Measurements from ENCODE around the gene TNFRSF12A.

The TNFRSF12A gene

DNA sequence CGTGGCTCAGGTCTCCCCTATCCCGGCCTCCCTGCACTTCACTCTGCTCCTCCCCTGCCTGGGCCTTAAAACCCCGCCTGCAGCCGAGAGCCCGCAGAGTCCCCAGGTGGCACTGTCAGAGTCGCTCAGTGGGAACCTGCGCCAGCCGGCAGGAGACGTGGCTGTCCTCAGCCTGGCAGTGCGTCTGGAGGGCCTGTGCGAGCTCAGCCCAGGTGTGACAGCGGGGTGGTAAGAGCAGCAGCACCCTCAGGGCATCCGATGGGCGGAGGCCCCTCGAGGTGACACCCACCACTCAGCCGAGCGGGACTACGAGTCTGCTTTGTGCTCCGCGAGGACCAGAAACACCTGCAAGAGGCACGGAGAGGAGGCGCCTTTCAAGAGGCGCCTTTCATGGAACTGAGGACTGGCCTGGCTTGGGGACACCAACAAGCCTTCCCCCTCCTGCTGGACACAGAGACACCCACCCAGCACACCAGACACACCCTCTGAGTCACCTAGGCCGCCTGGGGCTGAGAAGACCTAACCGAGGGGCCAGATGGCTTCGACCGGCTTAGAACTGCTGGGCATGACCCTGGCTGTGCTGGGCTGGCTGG, 7.2 kb upstream of the TNFRSF12A start, which contains the start of gene CLDN9:
Gene CLDN9, plus strand, starts transcription at position 96 of the 593 bp plus-strand sequence. Its CDS starts 440 bp downstream, at position 536.
- DNase-seq: no peak

DNA sequence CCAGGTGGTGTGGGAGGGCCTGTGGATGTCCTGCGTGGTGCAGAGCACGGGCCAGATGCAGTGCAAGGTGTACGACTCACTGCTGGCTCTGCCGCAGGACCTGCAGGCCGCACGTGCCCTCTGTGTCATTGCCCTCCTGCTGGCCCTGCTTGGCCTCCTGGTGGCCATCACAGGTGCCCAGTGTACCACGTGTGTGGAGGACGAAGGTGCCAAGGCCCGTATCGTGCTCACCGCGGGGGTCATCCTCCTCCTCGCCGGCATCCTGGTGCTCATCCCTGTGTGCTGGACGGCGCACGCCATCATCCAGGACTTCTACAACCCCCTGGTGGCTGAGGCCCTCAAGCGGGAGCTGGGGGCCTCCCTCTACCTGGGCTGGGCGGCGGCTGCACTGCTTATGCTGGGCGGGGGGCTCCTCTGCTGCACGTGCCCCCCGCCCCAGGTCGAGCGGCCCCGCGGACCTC, 6.6 kb upstream of the TNFRSF12A start:
- DNase-seq: no peak

DNA sequence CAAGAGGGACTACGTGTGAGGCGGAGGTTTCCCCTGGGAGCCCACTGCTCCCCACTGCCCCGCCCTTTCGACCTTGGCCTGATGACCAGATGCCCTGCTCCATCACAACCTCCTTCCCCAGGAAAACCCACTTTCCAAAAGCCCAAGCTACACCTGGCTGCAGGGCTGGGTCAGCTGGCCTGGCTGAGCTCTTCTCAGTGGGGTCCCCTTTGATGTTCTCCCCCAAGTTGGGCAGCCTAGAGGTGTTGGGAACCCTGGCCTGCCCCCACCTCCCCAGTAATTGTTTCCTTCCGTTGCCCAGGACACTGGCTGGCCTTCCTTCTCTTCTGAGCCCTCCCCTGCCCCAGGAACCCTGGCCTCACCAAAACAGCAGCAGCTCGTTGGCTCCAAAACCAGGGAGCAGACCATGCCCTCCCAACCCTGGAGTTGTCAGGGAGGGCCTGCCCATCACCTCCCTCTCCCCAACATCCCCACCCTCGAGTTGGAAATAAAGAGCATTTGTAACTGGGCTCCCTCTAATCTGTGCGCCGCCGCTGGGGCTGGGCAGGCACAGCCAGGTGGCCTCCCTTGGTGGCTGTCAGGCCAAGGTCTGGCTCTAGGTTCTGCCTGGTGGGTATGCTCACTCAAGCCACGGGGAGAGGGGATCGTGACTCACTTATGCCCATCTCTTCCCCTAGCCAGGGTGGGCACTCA, 6.0 kb upstream of the TNFRSF12A start:
- no peak for DNase-seq

DNA sequence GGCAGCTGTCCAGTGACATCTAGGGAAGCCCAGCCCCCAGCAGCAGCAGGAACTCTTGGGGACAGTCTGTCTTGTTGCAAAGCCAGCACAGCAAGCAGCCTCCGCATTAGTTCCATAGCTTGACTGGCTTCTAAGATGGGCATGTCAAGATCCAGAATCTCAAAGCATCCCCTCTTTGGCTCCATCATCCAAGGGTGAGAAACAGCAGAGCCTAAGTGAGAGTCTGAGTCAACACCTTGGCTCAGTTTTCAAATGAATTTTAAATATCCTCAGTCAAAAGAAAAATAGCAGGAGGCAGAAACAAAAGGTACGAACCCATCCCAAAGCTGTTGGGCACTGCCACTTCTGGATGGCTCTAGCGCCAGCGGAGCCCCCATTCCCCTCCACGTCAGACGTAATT, 5.2 kb upstream of the TNFRSF12A start:
- no peak for DNase-seq

DNA sequence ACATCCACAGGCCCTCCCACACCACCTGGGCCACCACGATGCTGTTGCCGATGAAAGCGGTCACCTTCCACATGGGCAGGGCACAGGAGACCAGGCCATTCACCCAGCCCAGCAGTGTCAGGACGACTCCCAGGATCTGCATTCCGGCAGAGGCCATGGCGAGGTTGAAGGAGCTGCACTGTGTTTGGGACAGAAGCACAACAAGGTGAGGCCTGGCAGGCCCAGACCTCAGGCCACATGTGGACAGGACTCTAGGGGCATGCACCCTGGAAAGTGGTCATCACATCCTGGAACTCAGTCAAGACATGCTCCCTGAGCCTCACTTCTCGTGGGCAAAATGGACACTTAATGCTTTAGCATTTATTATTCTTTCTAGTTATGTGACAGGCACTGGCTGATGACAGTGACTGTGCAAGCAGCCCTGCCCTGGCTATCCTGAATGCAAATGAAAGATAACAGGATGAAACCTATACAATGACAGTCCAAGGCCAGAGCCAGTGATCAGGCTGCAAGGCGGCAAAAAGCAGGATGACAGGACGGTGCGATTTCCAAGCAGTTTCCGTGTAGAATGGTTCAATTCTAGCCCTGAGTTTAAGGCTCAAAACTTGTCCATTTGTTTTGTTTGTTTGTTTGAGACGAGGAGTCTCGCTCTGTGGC, 4.2 kb upstream of the TNFRSF12A start:
- DNase-seq: no peak

DNA sequence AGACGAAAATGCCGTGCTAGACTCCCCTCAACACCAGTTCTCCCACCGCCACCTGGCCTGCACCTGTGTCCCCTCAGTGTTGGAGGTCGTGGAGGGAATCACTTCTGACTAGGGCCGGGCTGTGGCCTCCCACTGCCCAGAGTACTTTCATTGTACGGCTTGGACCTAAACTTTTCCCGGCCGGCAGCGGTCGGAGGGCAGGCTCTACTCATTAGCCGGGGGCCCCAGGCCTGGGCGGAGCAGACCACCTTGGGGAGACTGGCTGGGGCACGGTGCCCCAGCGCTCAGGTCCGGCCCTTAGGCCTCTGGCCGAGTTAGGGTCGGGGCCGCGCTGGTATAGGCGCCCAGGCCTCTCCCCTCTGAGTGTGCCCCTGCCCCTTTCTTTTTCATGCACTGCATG, 2.8 kb upstream of the TNFRSF12A start:
- no peak for DNase-seq

DNA sequence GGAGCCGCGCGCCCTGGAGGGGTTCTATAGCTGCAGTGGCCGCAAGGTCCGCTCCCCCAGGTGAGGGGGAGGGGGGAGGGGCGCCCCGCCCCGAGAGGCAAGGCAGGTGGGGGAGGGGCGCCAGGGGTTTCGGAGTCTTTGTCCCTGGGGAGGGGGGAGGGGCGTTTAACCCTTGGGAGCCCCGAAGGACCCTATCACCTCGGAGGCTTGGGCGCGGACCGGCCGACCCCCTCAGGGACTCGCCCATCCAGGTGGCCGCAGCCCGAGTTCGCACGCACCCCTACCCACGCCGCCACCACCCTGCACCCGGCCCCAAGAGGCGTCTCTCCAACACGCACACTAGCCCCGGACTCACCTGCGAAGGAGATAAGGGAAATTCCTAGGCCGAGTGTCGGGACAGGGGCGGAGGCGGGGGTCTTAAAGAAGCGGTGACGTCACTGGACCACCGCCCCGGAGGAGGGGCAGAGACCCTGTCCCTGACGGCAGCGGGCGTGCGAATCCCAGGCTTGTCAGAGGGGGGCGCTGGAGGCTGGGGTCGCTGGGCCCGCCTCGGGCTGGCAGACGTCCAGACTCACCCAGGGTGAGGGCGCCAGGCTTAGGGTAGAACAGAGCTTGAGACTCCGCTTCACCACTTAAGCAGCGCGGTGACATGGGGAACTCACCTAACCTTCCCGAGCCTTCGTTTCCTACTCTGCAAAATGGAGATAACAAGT, 2.2 kb upstream of the TNFRSF12A start, which contains the start of gene CLDN6:
Gene CLDN6, minus strand, starts transcription at position 390 of the 713 bp plus-strand sequence. CDS start 2,162 bp downstream, outside the sequence.
- peak; percentile 29 for DNase-seq

DNA sequence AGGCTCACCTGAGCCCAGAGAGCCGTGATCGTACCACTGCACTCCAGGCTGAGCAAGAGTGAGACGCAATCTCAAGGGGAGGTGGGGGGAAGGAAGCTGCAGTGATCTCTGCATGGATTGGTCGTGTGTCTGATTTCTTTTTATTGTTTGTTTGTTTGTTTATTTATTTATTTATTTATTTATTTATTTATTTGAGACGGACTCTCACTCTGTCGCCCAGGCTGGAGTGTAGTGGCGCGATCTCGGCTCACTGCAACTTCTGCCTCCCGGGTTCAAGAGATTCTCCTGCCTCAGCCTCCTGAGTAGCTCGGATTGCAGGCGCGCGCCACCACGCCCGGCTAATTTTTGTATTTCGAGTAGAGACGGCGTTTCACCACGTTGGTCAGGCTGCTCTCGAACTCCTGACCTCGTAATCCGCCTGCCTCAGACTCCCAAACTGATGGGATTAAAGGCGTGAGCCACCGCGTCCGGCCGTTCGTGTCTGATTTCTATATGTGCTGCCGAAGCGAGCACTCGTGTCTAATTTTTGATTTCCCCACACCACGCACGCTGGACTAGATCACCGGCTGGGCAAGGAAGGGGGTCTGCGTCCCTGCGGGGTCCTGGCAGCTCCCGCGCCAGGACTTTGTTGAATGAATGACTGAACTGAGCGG, 448 bp upstream of the TNFRSF12A start:
- no peak for DNase-seq

DNA sequence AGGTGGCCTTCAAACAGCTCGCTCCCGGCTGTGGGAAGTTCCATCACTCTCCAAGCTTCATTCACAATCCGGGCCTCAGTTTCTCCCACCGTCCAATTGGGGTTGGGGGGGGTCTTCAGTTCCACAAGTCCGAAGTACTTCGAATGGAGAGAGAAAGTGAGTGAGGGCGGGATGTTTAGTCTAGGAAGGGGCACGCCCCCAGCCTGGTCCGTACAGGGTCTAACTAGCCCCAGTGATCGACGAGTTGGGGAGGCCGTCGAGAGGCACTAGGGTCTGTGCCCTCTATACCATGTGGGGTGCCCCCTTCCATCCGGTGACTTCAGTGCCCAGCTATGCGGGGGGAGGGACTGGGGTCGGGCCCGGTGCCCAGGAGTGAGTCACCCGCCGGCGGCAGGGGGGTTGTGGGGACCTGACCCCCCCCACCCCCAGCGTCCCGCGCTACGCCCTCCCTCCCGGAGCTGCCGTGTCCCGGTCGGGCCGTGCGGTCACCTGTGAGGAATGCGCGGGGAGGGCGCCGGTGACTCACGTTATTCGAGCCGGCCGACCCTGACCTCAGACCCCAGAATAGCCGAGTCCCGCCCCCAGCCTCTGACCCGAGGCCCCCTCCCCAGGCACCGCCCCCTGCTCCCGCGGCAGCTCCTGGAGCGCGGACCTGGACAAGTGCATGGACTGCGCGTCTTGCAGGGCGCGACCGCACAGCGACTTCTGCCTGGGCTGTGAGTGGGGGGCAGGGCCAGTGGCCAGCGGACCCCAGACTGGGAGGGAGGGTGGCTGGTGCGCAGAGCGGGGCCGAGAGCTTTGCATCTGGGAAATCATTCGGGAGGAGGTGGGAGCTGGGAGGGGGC, 658 bp downstream of the TNFRSF12A start:
- DNase-seq: peak; percentile 71

DNA sequence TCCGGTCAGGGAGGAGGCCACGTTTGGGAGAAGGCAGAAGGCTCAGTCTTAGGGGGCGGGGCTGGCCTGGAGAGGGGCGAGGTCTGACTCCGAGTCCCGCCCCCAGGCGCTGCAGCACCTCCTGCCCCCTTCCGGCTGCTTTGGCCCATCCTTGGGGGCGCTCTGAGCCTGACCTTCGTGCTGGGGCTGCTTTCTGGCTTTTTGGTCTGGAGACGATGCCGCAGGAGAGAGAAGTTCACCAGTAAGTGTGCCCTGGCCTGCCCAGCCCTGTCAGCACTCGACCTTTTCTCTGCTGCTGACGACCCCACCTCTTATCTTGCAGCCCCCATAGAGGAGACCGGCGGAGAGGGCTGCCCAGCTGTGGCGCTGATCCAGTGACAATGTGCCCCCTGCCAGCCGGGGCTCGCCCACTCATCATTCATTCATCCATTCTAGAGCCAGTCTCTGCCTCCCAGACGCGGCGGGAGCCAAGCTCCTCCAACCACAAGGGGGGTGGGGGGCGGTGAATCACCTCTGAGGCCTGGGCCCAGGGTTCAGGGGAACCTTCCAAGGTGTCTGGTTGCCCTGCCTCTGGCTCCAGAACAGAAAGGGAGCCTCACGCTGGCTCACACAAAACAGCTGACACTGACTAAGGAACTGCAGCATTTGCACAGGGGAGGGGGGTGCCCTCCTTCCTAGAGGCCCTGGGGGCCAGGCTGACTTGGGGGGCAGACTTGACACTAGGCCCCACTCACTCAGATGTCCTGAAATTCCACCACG, 1.5 kb downstream of the TNFRSF12A start:
- DNase-seq: peak; percentile 66

DNA sequence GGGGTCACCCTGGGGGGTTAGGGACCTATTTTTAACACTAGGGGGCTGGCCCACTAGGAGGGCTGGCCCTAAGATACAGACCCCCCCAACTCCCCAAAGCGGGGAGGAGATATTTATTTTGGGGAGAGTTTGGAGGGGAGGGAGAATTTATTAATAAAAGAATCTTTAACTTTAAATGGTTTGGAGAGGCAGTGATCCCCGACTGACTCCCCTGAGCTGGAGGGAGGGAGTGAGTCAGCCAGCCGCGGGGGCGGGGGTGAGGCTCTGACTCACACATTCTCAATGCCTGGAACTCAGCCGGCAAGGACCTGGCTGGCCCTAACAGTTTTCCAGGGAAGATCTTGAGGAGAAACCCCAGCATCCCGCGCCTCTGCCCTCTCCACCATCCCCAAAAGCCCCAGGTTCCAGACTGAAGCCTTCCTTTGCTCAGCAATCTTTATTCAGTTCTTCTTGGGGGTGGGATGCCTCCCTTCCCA, 2.1 kb downstream of the TNFRSF12A start:
- peak; percentile 68 for DNase-seq

DNA sequence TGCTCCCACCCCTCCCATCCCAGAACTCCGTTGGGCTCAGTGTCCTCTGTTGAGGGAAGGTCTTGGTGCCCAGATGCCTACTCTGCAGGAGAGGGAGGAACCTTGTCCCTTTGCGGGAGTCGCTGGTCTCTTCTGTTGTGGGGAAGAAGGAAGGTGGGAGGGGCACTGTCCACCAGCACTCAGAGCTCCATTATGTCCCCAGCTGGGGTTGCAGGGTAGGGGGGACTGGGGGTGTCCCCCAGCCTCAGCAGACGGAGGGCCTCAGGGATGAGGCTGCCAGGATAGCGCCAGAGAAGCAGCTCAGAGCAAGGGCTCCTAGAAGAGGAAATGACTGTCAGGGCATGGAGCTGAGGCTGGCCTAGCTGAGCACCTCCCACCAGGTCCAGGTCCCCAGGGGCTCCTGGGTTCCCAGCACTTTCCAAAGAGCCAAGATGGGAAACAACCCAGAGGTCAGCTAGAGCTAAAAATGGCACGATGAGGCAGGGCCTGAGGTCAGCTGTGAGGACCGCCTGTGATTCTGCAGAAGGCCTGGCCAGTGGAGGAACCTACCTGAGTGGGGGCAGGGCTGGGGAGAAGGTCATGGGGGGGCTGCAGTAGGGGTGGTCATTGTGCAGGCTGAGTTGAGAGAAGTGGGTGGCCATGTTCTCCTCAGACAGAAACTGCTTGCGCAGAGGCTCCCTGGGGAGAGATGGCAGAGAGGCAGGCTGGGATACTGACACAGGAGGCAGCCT, 2.7 kb downstream of the TNFRSF12A start:
- no peak for DNase-seq

DNA sequence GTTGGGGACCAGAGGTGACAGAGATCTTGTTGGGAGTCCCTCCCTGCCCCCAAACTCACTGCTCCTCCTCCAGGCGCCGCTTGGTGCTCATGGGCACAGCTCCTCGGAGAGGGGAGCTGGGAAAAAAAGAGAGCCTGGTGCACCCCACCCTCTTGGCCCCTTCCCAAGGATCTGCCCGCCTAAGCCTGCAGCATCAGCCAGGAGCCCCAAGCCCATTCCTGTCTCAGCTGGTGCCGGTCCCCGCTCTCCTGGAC, 3.2 kb downstream of the TNFRSF12A start:
- no peak for DNase-seq

DNA sequence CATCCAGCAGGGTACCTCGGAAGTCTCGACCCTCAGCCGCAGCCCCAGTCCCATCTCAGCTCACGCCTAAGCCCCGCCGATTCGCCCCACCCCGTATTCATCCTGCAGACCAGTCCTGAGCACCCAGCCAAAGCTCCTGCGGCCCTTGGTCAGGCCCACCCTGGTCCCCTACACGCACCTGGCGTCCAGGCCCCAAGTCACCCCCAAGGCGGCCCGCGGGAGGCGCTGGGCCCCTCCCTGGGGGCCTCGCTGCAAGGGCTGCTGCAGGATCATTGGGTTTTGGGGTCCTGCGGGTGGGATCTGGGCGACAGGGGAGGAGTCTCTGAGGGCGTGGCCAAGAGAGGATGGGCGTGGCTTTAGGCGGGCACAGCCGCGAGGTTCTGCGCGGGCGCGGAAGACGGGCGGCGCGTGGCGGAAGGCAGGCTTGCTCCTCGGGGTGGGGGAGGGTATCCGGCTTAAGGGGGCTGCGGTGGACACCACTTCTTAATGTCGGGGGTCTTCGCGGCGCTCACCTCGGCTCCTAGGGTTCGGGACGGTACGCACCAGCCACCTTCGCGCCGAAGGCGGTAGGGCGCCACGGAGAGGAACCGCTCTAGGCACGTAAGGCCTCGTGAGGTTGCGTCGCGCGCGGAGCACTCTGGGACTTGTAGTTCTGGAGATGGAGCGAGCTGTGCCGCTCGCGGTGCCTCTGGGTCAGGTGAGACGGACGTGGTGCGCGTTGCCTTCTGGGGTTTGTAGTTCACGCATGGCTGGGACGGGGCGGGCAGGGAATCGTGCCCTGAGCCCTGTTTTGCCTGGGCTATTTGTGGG, 3.7 kb downstream of the TNFRSF12A start, which contains the start of the genes HCFC1R1 and THOC6:
Gene HCFC1R1, minus strand, starts transcription at position 274 of the 810 bp plus-strand sequence. Its CDS starts 1 bp downstream, at position 273.
Gene THOC6, plus strand, starts transcription at position 367 of the 810 bp plus-strand sequence. Its CDS starts 292 bp downstream, at position 659.
- peak; percentile 96 for DNase-seq

DNA sequence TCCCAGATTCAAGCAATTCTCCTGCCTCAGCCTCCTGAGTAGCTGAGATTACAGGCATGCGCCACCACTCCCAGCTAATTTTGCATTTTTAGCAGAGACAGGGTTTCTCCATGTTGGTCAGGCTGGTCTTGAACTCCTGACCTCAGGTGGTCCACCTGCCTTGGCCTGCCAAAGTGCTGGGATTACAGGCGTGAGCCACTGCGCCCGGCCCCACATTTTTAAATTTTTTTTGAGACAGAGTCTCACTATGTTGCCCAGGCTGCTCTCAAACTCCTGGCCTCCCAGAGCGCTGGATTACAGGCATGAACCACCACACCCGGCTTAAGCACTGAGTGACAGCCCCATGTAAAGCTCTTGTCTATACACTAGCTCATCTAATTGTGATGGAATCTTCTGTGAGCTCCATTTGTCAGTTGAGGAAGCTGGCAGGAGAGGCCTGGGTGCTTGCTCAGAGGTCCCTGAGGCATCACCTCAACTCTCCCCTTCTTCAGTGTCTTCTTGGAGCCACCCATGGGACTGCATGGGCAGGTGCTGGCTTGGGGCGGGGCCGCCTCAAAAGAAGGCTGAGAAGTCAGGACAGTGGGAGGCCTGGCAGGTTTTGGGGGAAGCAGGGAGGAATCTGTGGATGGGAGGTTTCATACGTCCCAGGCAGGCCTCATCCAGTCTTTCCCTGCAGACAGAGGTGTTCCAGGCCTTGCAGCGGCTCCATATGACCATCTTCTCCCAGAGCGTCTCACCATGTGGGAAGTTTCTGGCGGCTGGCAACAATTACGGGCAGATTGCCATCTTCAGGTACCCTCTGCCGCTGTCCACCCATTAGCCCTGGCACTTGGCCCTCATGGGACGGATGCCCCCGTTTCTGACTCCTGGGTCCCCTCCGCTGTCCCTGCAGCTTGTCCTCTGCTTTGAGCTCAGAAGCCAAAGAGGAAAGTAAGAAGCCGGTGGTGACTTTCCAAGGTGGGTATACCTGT, 5.1 kb downstream of the TNFRSF12A start:
- DNase-seq: no peak

DNA sequence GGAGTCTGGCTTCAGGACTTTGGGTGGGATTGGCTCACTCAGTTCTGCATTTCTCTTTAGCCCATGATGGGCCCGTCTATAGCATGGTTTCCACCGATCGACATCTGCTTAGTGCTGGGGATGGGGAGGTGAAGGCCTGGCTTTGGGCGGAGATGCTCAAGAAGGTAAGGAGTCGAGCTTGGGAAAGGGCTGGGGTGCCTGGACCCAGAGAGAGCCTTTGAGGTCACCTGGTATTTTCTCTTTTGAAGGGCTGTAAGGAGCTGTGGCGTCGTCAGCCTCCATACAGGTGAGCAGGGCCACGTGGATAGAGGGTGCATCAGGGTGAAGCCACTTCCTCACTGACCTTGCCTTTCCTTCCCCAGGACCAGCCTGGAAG, 5.8 kb downstream of the TNFRSF12A start:
- no peak for DNase-seq

DNA sequence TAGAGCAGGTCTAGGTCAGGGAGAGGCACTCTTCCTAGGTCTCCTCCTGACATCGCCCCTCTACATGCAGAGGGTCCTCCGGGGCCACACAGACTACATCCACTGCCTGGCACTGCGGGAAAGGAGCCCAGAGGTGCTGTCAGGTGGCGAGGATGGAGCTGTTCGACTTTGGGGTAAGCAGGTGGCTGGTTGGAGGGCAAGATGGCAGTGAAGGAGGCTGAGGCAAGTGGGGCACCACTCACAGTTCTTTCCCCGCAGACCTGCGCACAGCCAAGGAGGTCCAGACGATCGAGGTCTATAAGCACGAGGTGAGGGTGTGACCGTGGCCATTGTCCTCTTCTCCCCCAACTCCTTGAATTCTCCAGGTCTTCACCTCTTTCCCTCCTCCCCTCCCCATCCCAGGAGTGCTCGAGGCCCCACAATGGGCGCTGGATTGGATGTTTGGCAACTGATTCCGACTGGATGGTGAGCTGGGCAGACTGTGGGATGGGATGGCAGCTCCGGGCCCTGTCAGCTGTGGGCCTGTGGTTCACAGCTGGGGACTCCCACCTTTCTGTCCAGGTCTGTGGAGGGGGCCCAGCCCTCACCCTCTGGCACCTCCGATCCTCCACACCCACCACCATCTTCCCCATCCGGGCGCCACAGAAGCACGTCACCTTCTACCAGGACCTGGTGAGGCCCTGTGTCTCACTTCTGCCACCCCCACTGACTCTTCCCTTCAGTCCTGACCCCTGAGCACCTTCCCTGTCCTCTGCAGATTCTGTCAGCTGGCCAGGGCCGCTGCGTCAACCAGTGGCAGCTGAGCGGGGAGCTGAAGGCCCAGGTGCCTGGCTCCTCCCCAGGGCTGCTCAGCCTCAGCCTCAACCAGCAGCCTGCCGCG, 6.7 kb downstream of the TNFRSF12A start:
- no peak for DNase-seq
